B cell (primary cell): ENCODE measurements around the gene MED31. TPM values are rescaled to one million over a fixed set of nuclear protein-coding genes. Genes with fewer than 3 reads are reported as not detected.

Experiments used
- ATAC-seq: fragments of 200-7000 bp; cut with Tn5 transposase; one replicate; pipeline ENCODE4 v1.10.0; 2021; ENCODE audit warnings: low read depth, mild to moderate bottlenecking, moderate number of reproducible peaks, moderate library complexity
- CTCF ChIA-PET: fragments of 350-600 bp; sonication (Branson Sonifier 250); formaldehyde crosslinking; loops from one replicate; lab custom pipeline; 2021; ENCODE audit warnings: antibody characterized with exemption, inconsistent platforms; lab: Charles Lee
- POLR2A ChIA-PET: fragments of 350-600 bp; sonication (Branson Sonifier 250); formaldehyde crosslinking; loops from one replicate; lab custom pipeline; 2021; ENCODE audit warnings: antibody characterized with exemption; lab: Charles Lee
- DNase-seq: peaks from one replicate; pipeline ENCODE4 v3.0.0; 2013
- H2AFZ ChIP-seq: 2 replicates; pipeline ENCODE4 v1.6.1; 2012; ENCODE audit warnings: mild to moderate bottlenecking, low read depth, low read length; ENCODE audit not compliant: insufficient read depth, poor library complexity, severe bottlenecking
- H3K27ac ChIP-seq, 2 donors: 1 replicate in 1 of 2; 2 replicates in 1 of 2; pipeline ENCODE4 v1.5.1; 2012 to 2013; ENCODE audit warnings: low read length in 2 of 2, mild to moderate bottlenecking in 2 of 2, moderate library complexity in 1 of 2
- H3K27me3 ChIP-seq, 4 experiments: fragments of 200-600 bp in 1 of 4; sonication (generic) in 1 of 4; replicated peaks in 1 of 4; 1 replicate in 2 of 4; 2 replicates in 2 of 4; pipeline versions ENCODE4 v1.6.1 to v1.7.0; 2013 to 2016; ENCODE audit warnings: low read length in 3 of 4, mild to moderate bottlenecking in 2 of 4, mixed read lengths in 1 of 4, moderate library complexity in 1 of 4; ENCODE audit not compliant: insufficient read depth in 4 of 4, control insufficient read depth in 3 of 4; ENCODE audit errors: control extremely low read depth in 1 of 4
- H3K36me3 ChIP-seq, 2 experiments: replicated peaks in 1 of 2; 1 replicate in 1 of 2; 2 replicates in 1 of 2; pipeline versions ENCODE4 v1.6.1 to v1.7.1; 2013; ENCODE audit warnings: low read length in 1 of 2; ENCODE audit not compliant: insufficient read depth in 2 of 2, control insufficient read depth in 1 of 2; ENCODE audit errors: control extremely low read depth in 1 of 2, extremely low read depth in 1 of 2
- H3K4me1 ChIP-seq, 2 donors: fragments of 200-600 bp in 1 of 2; sonication (generic) in 1 of 2; 1 replicate in 1 of 2; 2 replicates in 1 of 2; pipeline versions ENCODE4 v1.5.1 to v1.6.1; 2013 to 2017; ENCODE audit warnings: low read length in 2 of 2; ENCODE audit not compliant: control insufficient read depth in 2 of 2, insufficient read depth in 2 of 2
- H3K4me2 ChIP-seq: replicated peaks from 2 replicates; pipeline ENCODE3; 2012; ENCODE audit warnings: mild to moderate bottlenecking, low read depth, low read length; ENCODE audit not compliant: poor library complexity, severe bottlenecking
- H3K4me3 ChIP-seq, 5 experiments: fragments of 200-600 bp in 1 of 5; sonication (generic) in 1 of 5; 1 replicate in 3 of 5; 2 replicates in 2 of 5; pipeline versions ENCODE4 v1.5.1 to v1.7.0; 2011 to 2016; ENCODE audit warnings: low read length in 4 of 5, mild to moderate bottlenecking in 4 of 5, low read depth in 2 of 5, control low read depth in 1 of 5, moderate library complexity in 1 of 5; ENCODE audit not compliant: insufficient read depth in 1 of 5; ENCODE audit errors: control extremely low read depth in 1 of 5, extremely low read depth in 1 of 5
- H3K79me2 ChIP-seq: fragments of 200-600 bp; sonication (generic); one replicate; pipeline ENCODE4 v1.6.0; 2016; ENCODE audit warnings: low read length; ENCODE audit not compliant: control insufficient read depth, insufficient read depth
- H3K9ac ChIP-seq: fragments of 200-600 bp; sonication (generic); 2 replicates; pipeline ENCODE4 v1.6.1; 2017; ENCODE audit warnings: mild to moderate bottlenecking, low read length, moderate library complexity
- H3K9me3 ChIP-seq, 3 donors: one replicate each; pipeline versions ENCODE4 v1.6.1 to v1.7.1; 2013; ENCODE audit warnings: low read length in 2 of 3; ENCODE audit not compliant: control insufficient read depth in 2 of 3, insufficient read depth in 1 of 3; ENCODE audit errors: control extremely low read depth in 1 of 3
- H4K20me1 ChIP-seq: 2 replicates; pipeline ENCODE4 v1.6.0; 2012; ENCODE audit warnings: mild to moderate bottlenecking, low read length; ENCODE audit not compliant: insufficient read depth, control insufficient read depth, poor library complexity, severe bottlenecking
- H3K27ac Mint-ChIP-seq: one replicate; pipeline ENCODE4 v1.8.0; 2021; ENCODE audit warnings: mixed read lengths
- H3K27me3 Mint-ChIP-seq: one replicate; pipeline ENCODE4 v1.8.0; 2021; ENCODE audit warnings: mixed read lengths
- H3K4me1 Mint-ChIP-seq: one replicate; pipeline ENCODE4 v1.8.0; 2021; ENCODE audit warnings: mixed read lengths
- H3K4me3 Mint-ChIP-seq: one replicate; pipeline ENCODE4 v1.8.0; 2021; ENCODE audit warnings: mixed read lengths
- H3K9me3 Mint-ChIP-seq: one replicate; pipeline ENCODE4 v1.8.0; 2022; ENCODE audit warnings: mixed read lengths; ENCODE audit not compliant: insufficient read depth
- CTCF ChIP-seq: fragments of 200-600 bp; IDR thresholded peaks from one replicate; pipeline ENCODE4 v1.8.0; 2022; ENCODE audit warnings: antibody characterized with exemption, mild to moderate bottlenecking
- EZH2 ChIP-seq: IDR thresholded peaks from 2 replicates; pipeline ENCODE4 v1.6.1; 2012; ENCODE audit warnings: borderline replicate concordance, low read depth, mild to moderate bottlenecking, moderate library complexity, low read length; ENCODE audit not compliant: insufficient read depth, poor library complexity, severe bottlenecking
- WGBS: methylation state at CpG from one replicate; pipeline ENCODE4 v1.1.5; 2013; ENCODE audit warnings: missing lambda C conversion rate; ENCODE audit not compliant: insufficient coverage; 5-methylcytosine and 5-hydroxymethylcytosine counted together
- intact Hi-C: fragments of 100-400 bp; cut with micrococcal nuclease; formaldehyde crosslinking; loops from one replicate; pipeline ENCODE4 v1.10.0; 2022
- polyA plus RNA-seq: library from polyadenylated mRNA; depleted of rRNA; stranded (reverse); fragments of >200 nt; gene quantifications from 2 replicates; pipeline ENCODE4 v1.2.3, GENCODE V29; 2012
- total RNA-seq, 2 donors: library from RNA; stranded (reverse); fragments of 120-200 nt in 1 of 2; gene quantifications; 1 replicate in 1 of 2; 2 replicates in 1 of 2; pipeline versions ENCODE4 v1.2.3 to v1.2.4, GENCODE V29; 2013 to 2022

MED31 gene
- total and polyA plus RNA-seq, 2 donors (not counting 1 experiment from before 2014, with no cell fraction given) = 9.2 to 25.5 TPM

- no peaks in the 10 kb centered on the region for H3K9me3 ChIP-seq
- DNase-seq = no peak
- peaks cover 0 to 3% of the 10 kb centered on the region in 2 donors for H3K4me1 ChIP-seq
- Mint-ChIP-seq H3K9me3 (no peaks in the 10 kb centered on the region), H3K4me1 (no peaks in the 10 kb centered on the region), H3K27ac (no peak overlapping the region), H3K27me3 (peaks cover 17% of the 10 kb centered on the region), H3K4me3 (no peak overlapping the region)
- ChIA-PET POLR2A (no interaction called here), CTCF (interaction anchor here (0.7 to 1.9 kb wide), 2 partner anchors 10 to 11 kb away, joined by 3 to 7 read pairs; no protein-coding TSS in a partner anchor)
- TF ChIP-seq EZH2 = no peak
- TF ChIP-seq CTCF = no peak
- H3K9ac ChIP-seq = no peak overlapping the region
- H3K36me3 ChIP-seq = no peaks in the 10 kb centered on the region
- no peak overlapping the region for H2AFZ ChIP-seq
- peaks cover 0 to 22% (median 8%) of the 10 kb centered on the region in 4 experiments for H3K27me3 ChIP-seq
- intact Hi-C loops = no loop called here
- no peak overlapping the region for H3K4me3 ChIP-seq
- WGBS = 75% methylated on average over 6 of the region's 6 CpGs
- no peak overlapping the region for H3K4me2 ChIP-seq
- H3K27ac ChIP-seq = no peak overlapping the region
- peaks cover 2% of the 10 kb centered on the region for H3K79me2 ChIP-seq
- H4K20me1 ChIP-seq = no peaks in the 10 kb centered on the region
- no peak for ATAC-seq
Measured at GRCh38 chr17:6676802-6677157, 25.4 kb upstream of the MED31 start.

- Histone ChIP-seq H3K36me3 (no peaks in the 10 kb centered on the region), H3K9ac (no peak overlapping the region), H3K4me3 (no peak overlapping the region), H3K4me1 (peaks cover 0 to 3% of the 10 kb centered on the region in 2 donors), H2AFZ (no peak overlapping the region), H3K9me3 (no peaks in the 10 kb centered on the region), H3K27me3 (peaks cover 0 to 22% (median 6%) of the 10 kb centered on the region in 4 experiments), H3K79me2 (peaks cover 9% of the 10 kb centered on the region), H4K20me1 (peaks cover 9% of the 10 kb centered on the region), H3K4me2 (no peak overlapping the region), H3K27ac (no peak overlapping the region)
- CTCF ChIA-PET = no interaction called here
- Mint-ChIP-seq H3K27me3 (peaks cover 13% of the 10 kb centered on the region), H3K4me1 (no peaks in the 10 kb centered on the region), H3K4me3 (no peak overlapping the region), H3K27ac (no peak overlapping the region), H3K9me3 (no peaks in the 10 kb centered on the region)
- ATAC-seq = no peak
- intact Hi-C loops = no loop called here
- DNase-seq = no peak
- POLR2A ChIA-PET = interaction anchor here (0.6 kb wide), 1 partner anchor 18 kb away, joined by 3 read pairs; no protein-coding TSS in a partner anchor
- no peak for TF ChIP-seq EZH2
- TF ChIP-seq CTCF = no peak
- 84% methylated on average over 8 of the region's 11 CpGs for WGBS
Measured at GRCh38 chr17:6675201-6675825, 23.9 kb upstream of the MED31 start.
